ENCODE results near the gene NINJ2. TPM values are rescaled to one million over a fixed set of nuclear protein-coding genes. Genes with fewer than 3 reads are reported as not detected.

The NINJ2 gene
- total RNA-seq, 1 donor: 5.8 TPM

GRCh38 chr12:565161-565560, 98.1 kb downstream of the NINJ2 start:
- H3K27me3 ChIP-seq (ENCODE audit: insufficient read depth, low read length): peaks cover 7% of the 10 kb centered on the region
- no peak overlapping the region for H3K4me3 ChIP-seq (ENCODE audit: insufficient read depth, low read length)
- no peak overlapping the region for H2AFZ ChIP-seq (ENCODE audit: low read length)
- no peaks in the 10 kb centered on the region for H3K9me3 ChIP-seq (ENCODE audit: low read depth, low read length)
- H3K4me1 ChIP-seq (ENCODE audit: insufficient read depth, low read length): peaks cover 15% of the 10 kb centered on the region
- H3K36me3 ChIP-seq (ENCODE audit: insufficient read depth, low read length): no peaks in the 10 kb centered on the region
- no peak for DNase-seq (ENCODE audit: insufficient read length, low spot score, missing footprints)
- no peaks in the 10 kb centered on the region for H3K79me2 ChIP-seq (ENCODE audit: insufficient read depth, low read length)
- TF ChIP-seq, protein P1, sequence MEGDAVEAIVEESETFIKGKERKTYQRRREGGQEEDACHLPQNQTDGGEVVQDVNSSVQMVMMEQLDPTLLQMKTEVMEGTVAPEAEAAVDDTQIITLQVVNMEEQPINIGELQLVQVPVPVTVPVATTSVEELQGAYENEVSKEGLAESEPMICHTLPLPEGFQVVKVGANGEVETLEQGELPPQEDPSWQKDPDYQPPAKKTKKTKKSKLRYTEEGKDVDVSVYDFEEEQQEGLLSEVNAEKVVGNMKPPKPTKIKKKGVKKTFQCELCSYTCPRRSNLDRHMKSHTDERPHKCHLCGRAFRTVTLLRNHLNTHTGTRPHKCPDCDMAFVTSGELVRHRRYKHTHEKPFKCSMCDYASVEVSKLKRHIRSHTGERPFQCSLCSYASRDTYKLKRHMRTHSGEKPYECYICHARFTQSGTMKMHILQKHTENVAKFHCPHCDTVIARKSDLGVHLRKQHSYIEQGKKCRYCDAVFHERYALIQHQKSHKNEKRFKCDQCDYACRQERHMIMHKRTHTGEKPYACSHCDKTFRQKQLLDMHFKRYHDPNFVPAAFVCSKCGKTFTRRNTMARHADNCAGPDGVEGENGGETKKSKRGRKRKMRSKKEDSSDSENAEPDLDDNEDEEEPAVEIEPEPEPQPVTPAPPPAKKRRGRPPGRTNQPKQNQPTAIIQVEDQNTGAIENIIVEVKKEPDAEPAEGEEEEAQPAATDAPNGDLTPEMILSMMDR (IDR thresholded peaks at IDR 0.05; ENCODE audit: extremely low read depth, low read depth, low read length): no peak
- no peaks in the 10 kb centered on the region for H4K20me1 ChIP-seq (ENCODE audit: insufficient read depth, low read length)
- no peak overlapping the region for H3K4me2 ChIP-seq (ENCODE audit: insufficient read depth, low read length)
- H3K27ac ChIP-seq (ENCODE audit: low read depth, low read length): no peak overlapping the region

DNA sequence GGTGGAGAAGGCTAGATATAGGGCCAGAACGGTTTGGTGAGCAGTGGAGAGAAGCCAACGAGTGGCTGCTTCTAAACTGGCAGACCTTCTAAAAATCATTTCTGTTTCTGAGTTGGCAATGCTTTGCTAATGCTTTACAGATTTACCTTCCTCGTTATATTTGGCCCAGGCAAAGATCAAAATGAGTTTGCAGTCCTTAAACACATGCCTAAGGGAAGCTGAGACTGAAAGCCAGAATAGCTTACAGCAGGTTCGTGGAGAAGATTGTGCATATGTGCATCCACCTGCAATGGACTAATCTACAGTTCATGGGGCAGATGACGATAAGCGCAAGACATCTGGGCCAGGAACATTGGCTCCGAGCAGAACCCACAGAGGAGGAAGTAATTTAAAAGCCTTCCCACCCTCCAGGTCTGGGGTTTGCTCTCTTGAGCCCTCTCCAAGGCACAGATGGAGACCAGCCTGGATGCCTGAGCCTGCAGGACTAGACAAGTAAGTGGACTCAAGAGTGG, 99.4 kb downstream of the NINJ2 start:
- TF ChIP-seq, protein P1 (IDR thresholded peaks at IDR 0.05; ENCODE audit: extremely low read depth, low read depth, low read length): no peak
- no peaks in the 10 kb centered on the region for H3K79me2 ChIP-seq (ENCODE audit: insufficient read depth, low read length)
- no peaks in the 10 kb centered on the region for H4K20me1 ChIP-seq (ENCODE audit: insufficient read depth, low read length)
- no peaks in the 10 kb centered on the region for H3K36me3 ChIP-seq (ENCODE audit: insufficient read depth, low read length)
- peak overlapping the region; percentile 60 for H3K4me2 ChIP-seq (ENCODE audit: insufficient read depth, low read length)
- peak overlapping the region; percentile 57 for H2AFZ ChIP-seq (ENCODE audit: low read length)
- peaks cover 19% of the 10 kb centered on the region for H3K27me3 ChIP-seq (ENCODE audit: insufficient read depth, low read length)
- H3K27ac ChIP-seq (ENCODE audit: low read depth, low read length): no peak overlapping the region
- no peak overlapping the region for H3K4me3 ChIP-seq (ENCODE audit: insufficient read depth, low read length)
- H3K4me1 ChIP-seq (ENCODE audit: insufficient read depth, low read length): peaks cover 12% of the 10 kb centered on the region
- no peaks in the 10 kb centered on the region for H3K9me3 ChIP-seq (ENCODE audit: low read depth, low read length)
- no peak for DNase-seq (ENCODE audit: insufficient read length, low spot score, missing footprints)

GRCh38 chr12:563250-563781, 99.9 kb downstream of the NINJ2 start:
- Histone ChIP-seq H3K4me1 (ENCODE audit: insufficient read depth, low read length) (peaks cover 12% of the 10 kb centered on the region), H4K20me1 (ENCODE audit: insufficient read depth, low read length) (no peaks in the 10 kb centered on the region), H3K4me2 (ENCODE audit: insufficient read depth, low read length) (peak overlapping the region; percentile 60), H3K36me3 (ENCODE audit: insufficient read depth, low read length) (no peaks in the 10 kb centered on the region), H2AFZ (ENCODE audit: low read length) (peak overlapping the region; percentile 57), H3K9me3 (ENCODE audit: low read depth, low read length) (no peaks in the 10 kb centered on the region), H3K27ac (ENCODE audit: low read depth, low read length) (no peak overlapping the region), H3K79me2 (ENCODE audit: insufficient read depth, low read length) (no peaks in the 10 kb centered on the region), H3K4me3 (ENCODE audit: insufficient read depth, low read length) (no peak overlapping the region), H3K27me3 (ENCODE audit: insufficient read depth, low read length) (peaks cover 19% of the 10 kb centered on the region)
- TF ChIP-seq, protein P1 (IDR thresholded peaks at IDR 0.05; ENCODE audit: extremely low read depth, low read depth, low read length): no peak
- peak; percentile 81 for DNase-seq (ENCODE audit: insufficient read length, low spot score, missing footprints)

GRCh38 chr12:562634-563033, 100.6 kb downstream of the NINJ2 start:
- peaks cover 19% of the 10 kb centered on the region for H3K27me3 ChIP-seq (ENCODE audit: insufficient read depth, low read length)
- no peaks in the 10 kb centered on the region for H3K36me3 ChIP-seq (ENCODE audit: insufficient read depth, low read length)
- H3K27ac ChIP-seq (ENCODE audit: low read depth, low read length): no peak overlapping the region
- no peak overlapping the region for H2AFZ ChIP-seq (ENCODE audit: low read length)
- no peak overlapping the region for H3K4me3 ChIP-seq (ENCODE audit: insufficient read depth, low read length)
- DNase-seq (ENCODE audit: insufficient read length, low spot score, missing footprints): peak; percentile 69
- TF ChIP-seq, protein P1 (IDR thresholded peaks at IDR 0.05; ENCODE audit: extremely low read depth, low read depth, low read length): no peak
- H4K20me1 ChIP-seq (ENCODE audit: insufficient read depth, low read length): no peaks in the 10 kb centered on the region
- H3K9me3 ChIP-seq (ENCODE audit: low read depth, low read length): no peaks in the 10 kb centered on the region
- H3K4me2 ChIP-seq (ENCODE audit: insufficient read depth, low read length): no peak overlapping the region
- H3K79me2 ChIP-seq (ENCODE audit: insufficient read depth, low read length): no peaks in the 10 kb centered on the region
- peaks cover 12% of the 10 kb centered on the region for H3K4me1 ChIP-seq (ENCODE audit: insufficient read depth, low read length)
